Vagina (tissue), 2 donors: ENCODE measurements around the gene TBL1X. TPM values are rescaled to one million over a fixed set of nuclear protein-coding genes. Genes with fewer than 3 reads are reported as not detected.

ENCODE experiments used
- DNase-seq, 2 donors: peaks; one replicate each; pipeline ENCODE4 v3.0.0-alpha.2; 2017; ENCODE audit errors: extremely low spot score in 2 of 2
- H3K27ac ChIP-seq: fragments of 200-600 bp; sonication (generic); one replicate; pipeline ENCODE4 v1.5.1; 2019
- H3K27me3 ChIP-seq: fragments of 200-600 bp; sonication (generic); one replicate; pipeline ENCODE4 v1.5.1; 2019
- H3K36me3 ChIP-seq, 2 donors: fragments of 200-600 bp; sonication (generic); one replicate each; pipeline ENCODE4 v1.5.1; 2017 to 2019
- H3K4me1 ChIP-seq: fragments of 200-600 bp; sonication (generic); one replicate; pipeline ENCODE4 v1.5.1; 2019
- H3K4me3 ChIP-seq, 2 donors: fragments of 200-600 bp; sonication (generic); 1 replicate in 1 of 2; 2 replicates in 1 of 2; pipeline ENCODE4 v1.5.1; 2016 to 2019
- H3K9me3 ChIP-seq: fragments of 200-600 bp; sonication (generic); one replicate; pipeline ENCODE4 v1.5.1; 2019
- POLR2A ChIP-seq, 2 donors: fragments of 450-650 bp; IDR thresholded peaks; one replicate each; pipeline ENCODE4 v1.6.1; 2017; ENCODE audit warnings: antibody characterized with exemption in 2 of 2, mild to moderate bottlenecking in 2 of 2, moderate library complexity in 2 of 2
- POLR2AphosphoS5 ChIP-seq, 2 donors: sonication (generic); formaldehyde crosslinking; IDR thresholded peaks; one replicate each; pipeline ENCODE4 v1.9.0; 2017; ENCODE audit warnings: antibody characterized with exemption in 2 of 2, mild to moderate bottlenecking in 2 of 2, low read depth in 1 of 2; ENCODE audit not compliant: insufficient read depth in 1 of 2
- intact Hi-C: fragments of 100-400 bp; cut with DNase I; formaldehyde crosslinking; loops from one replicate; pipeline ENCODE4 v1.15.1; 2023
- total RNA-seq: library from RNA; depleted of rRNA; stranded (reverse); fragments of >200 nt; gene quantifications from one replicate; pipeline ENCODE4 v1.2.3, GENCODE V29; 2016
- TF ChIP-seq, protein P1 (sequence below), 3 experiments: fragments of 450-650 bp in 2 of 3; fragments of 200-600 bp in 1 of 3; sonication (generic) in 1 of 3; IDR thresholded peaks; one replicate each; pipeline ENCODE4 v1.5.1; 2017 to 2019; ENCODE audit warnings: antibody characterized with exemption in 3 of 3, mild to moderate bottlenecking in 2 of 3, moderate library complexity in 2 of 3

Gene TBL1X
- total RNA-seq, 1 donor from 2014 or later: 41.3 TPM

DNA sequence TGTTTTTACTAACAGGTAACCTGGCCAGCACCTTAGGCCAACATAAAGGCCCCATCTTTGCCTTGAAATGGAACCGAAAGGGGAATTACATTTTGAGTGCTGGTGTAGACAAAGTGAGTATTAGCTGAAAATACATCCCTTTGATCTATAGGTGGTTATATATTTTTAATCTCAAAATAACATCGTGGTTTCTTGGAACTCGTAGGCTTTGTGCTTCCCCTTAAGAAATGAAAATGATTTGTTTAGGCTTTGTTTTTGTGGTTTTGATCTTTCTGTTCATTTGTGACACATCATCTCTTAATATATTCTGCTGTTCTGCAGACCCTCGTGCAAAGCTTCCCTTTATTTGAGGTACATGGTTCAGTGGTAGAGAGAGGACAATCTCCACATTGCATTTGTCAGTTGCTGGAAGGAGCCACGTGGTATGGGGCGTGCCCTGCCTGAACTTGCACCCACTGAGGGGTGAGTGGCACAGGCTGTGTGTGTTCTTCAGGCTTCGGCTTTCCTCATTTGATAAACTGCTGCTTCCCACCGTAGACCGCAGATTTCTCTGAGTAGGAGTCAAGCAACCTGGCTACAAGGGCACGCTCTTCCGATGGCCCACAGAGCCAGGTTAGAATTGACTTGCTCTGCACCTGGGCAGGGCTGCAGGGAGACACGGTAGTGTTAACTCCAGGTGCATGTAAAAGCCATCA lies 228.6 kb downstream of the TBL1X start:
- Histone ChIP-seq H3K27ac (no peak overlapping the region), H3K4me1 (no peaks in the 10 kb centered on the region), H3K4me3 (no peak overlapping the region), H3K36me3 (peaks cover 0 to 13% of the 10 kb centered on the region in 2 donors), H3K9me3 (no peaks in the 10 kb centered on the region), H3K27me3 (no peaks in the 10 kb centered on the region)
- no peak for DNase-seq
- intact Hi-C loops: no loop called here
- TF ChIP-seq, protein P1, sequence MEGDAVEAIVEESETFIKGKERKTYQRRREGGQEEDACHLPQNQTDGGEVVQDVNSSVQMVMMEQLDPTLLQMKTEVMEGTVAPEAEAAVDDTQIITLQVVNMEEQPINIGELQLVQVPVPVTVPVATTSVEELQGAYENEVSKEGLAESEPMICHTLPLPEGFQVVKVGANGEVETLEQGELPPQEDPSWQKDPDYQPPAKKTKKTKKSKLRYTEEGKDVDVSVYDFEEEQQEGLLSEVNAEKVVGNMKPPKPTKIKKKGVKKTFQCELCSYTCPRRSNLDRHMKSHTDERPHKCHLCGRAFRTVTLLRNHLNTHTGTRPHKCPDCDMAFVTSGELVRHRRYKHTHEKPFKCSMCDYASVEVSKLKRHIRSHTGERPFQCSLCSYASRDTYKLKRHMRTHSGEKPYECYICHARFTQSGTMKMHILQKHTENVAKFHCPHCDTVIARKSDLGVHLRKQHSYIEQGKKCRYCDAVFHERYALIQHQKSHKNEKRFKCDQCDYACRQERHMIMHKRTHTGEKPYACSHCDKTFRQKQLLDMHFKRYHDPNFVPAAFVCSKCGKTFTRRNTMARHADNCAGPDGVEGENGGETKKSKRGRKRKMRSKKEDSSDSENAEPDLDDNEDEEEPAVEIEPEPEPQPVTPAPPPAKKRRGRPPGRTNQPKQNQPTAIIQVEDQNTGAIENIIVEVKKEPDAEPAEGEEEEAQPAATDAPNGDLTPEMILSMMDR (IDR thresholded peaks at IDR 0.05): no peak
- TF ChIP-seq POLR2A (IDR thresholded peaks at IDR 0.05) (no peak), POLR2AphosphoS5 (IDR thresholded peaks at IDR 0.05; ENCODE audit: insufficient read depth in 1 of 2, low read depth in 1 of 2) (no peak)

DNA sequence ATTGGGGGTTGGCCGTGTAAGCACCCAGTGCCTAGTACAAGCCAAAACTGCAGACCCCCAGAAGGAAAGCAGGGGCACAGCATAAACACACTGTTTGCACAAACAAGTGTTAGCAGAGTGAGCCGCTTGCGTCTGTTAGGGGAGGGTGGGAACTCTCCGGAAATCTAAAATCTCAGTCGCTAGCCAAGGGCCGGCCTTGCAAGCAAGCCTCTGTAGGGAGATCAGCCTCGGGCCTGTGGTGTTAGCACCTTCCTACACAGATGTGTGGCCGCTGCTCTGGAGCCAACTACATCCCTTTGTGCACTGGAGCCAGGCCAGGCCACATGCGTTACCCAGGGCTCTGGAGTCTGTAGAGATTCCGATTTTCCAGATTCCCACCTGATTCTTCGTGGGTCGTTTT lies 233.7 kb downstream of the TBL1X start:
- Histone ChIP-seq H3K27ac (no peak overlapping the region), H3K4me1 (no peaks in the 10 kb centered on the region), H3K4me3 (no peak overlapping the region), H3K9me3 (no peaks in the 10 kb centered on the region), H3K36me3 (no peaks in the 10 kb centered on the region), H3K27me3 (no peaks in the 10 kb centered on the region)
- no peak for DNase-seq
- intact Hi-C loops: no loop called here
- TF ChIP-seq, protein P1 (IDR thresholded peaks at IDR 0.05): no peak

DNA sequence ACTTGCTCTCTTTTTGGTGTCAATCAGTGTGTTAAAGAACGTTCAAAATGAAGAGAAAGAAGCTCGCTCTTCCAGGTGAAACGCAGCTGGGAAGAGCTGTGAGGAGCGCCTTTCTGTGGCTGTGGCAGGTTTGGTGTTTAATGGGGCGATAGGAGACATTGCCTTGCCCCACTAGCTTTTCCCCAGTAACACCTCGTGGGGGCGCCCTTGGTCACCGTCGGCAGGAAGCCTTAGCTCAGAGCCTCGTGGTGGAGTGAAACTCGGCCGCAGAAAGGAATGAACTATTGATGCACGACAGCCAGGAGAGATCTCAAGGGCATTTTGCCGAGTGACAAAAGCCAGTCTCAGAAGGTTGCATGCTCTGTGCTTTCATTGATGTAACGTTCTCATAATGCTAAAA lies 235.7 kb downstream of the TBL1X start:
- TF ChIP-seq POLR2AphosphoS5 (IDR thresholded peaks at IDR 0.05; ENCODE audit: insufficient read depth in 1 of 2, low read depth in 1 of 2): no peak
- TF ChIP-seq, protein P1 (IDR thresholded peaks at IDR 0.05): no peak
- TF ChIP-seq POLR2A (IDR thresholded peaks at IDR 0.05): no peak
- intact Hi-C loops: no loop called here
- Histone ChIP-seq H3K27me3 (no peaks in the 10 kb centered on the region), H3K9me3 (no peaks in the 10 kb centered on the region), H3K27ac (no peak overlapping the region), H3K4me3 (no peak overlapping the region), H3K36me3 (no peaks in the 10 kb centered on the region), H3K4me1 (no peaks in the 10 kb centered on the region)
- DNase-seq: no peak

DNA sequence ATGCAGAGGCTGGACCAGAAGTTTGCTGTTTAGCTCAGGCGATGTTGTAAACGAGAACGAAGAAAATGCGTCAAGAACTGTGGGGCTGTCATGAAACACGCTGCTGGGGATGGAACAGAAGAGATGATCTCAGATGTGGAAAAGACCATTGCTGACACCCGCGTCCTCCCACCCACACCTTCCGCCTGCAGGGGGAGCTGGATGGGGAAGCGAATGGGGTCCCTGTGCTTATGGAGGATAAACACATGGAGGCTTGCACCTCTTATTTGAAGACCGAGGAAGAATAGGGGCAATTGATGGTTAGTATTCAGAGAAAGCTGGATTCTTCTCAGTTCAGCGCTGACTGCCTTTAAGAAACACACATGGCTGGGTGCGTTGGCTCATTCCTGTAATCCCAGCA lies 236.9 kb downstream of the TBL1X start:
- intact Hi-C loops: no loop called here
- no peaks in the 10 kb centered on the region for H3K27me3 ChIP-seq
- no peak overlapping the region for H3K4me3 ChIP-seq
- H3K4me1 ChIP-seq: no peaks in the 10 kb centered on the region
- no peak for DNase-seq
- H3K27ac ChIP-seq: no peak overlapping the region
- no peak for TF ChIP-seq POLR2A (IDR thresholded peaks at IDR 0.05)
- H3K36me3 ChIP-seq: no peaks in the 10 kb centered on the region
- H3K9me3 ChIP-seq: no peaks in the 10 kb centered on the region

DNA sequence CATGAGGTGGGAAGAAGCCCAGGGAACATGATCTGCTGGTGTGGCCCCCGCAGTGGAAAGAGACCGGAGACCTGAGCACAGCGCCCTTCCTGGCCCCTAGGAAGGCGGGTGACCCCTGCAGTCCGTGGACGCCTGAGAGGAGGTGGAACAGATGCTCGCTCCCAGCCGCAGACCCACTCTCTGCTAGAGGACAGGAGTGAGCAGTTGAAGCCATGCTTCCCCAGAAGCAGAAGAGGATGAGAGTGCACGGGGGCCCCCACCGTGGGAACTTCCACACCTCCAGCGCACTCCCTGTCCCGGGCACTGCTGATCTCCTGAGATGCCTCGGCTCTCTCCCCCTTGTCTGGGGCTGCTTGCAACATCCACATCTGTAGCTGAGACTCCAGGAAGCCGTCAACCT lies 238.5 kb downstream of the TBL1X start:
- intact Hi-C loops: no loop called here
- H3K4me3 ChIP-seq: no peak overlapping the region
- no peaks in the 10 kb centered on the region for H3K9me3 ChIP-seq
- H3K4me1 ChIP-seq: no peaks in the 10 kb centered on the region
- no peaks in the 10 kb centered on the region for H3K36me3 ChIP-seq
- H3K27ac ChIP-seq: no peak overlapping the region
- H3K27me3 ChIP-seq: no peaks in the 10 kb centered on the region
- TF ChIP-seq POLR2AphosphoS5 (IDR thresholded peaks at IDR 0.05; ENCODE audit: insufficient read depth in 1 of 2, low read depth in 1 of 2) (no peak), POLR2A (IDR thresholded peaks at IDR 0.05) (no peak)
- TF ChIP-seq, protein P1 (IDR thresholded peaks at IDR 0.05): no peak
- DNase-seq: no peak
